Activated T-cell treated with anti-CD3 and anti-CD28 coated beads, Interleukin-2, amount 50 U/mL, for 4 hours (primary cell): ENCODE results near the gene SLC7A14. TPM values are rescaled to one million over a fixed set of nuclear protein-coding genes. Genes with fewer than 3 reads are reported as not detected.
"Not testable (repeated sequence)": the region's sequence is repeated elsewhere in the genome, so short reads cannot be mapped to it uniquely, and the experiment has no call there.

ENCODE experiments used
- ATAC-seq, 2 donors: fragments of 200-7000 bp; cut with Tn5 transposase; one replicate each; pipeline ENCODE4 v1.10.0; 2021
- DNase-seq: peaks from one replicate; pipeline ENCODE4 v3.0.0-alpha.2; 2020
- H3K27me3 Mint-ChIP-seq: one replicate; pipeline ENCODE4 v1.8.0; 2021; ENCODE audit warnings: low read depth, mixed read lengths
- H3K36me3 Mint-ChIP-seq: one replicate; pipeline ENCODE4 v1.8.0; 2022; ENCODE audit warnings: mixed read lengths; ENCODE audit not compliant: insufficient read depth
- H3K4me1 Mint-ChIP-seq: one replicate; pipeline ENCODE4 v1.8.0; 2021; ENCODE audit warnings: low read depth, mixed read lengths
- H3K4me3 Mint-ChIP-seq: one replicate; pipeline ENCODE4 v1.8.0; 2021; ENCODE audit warnings: mild to moderate bottlenecking, moderate library complexity, mixed read lengths
- H3K9me3 Mint-ChIP-seq: one replicate; pipeline ENCODE4 v1.8.0; 2021; ENCODE audit warnings: mixed read lengths
- total RNA-seq, 3 donors: library from RNA; stranded (reverse); gene quantifications; one replicate each; pipeline ENCODE4 v1.2.1, GENCODE V29; 2021

SLC7A14 gene
- total RNA-seq, 3 donors from 2014 or later: not detected

DNA sequence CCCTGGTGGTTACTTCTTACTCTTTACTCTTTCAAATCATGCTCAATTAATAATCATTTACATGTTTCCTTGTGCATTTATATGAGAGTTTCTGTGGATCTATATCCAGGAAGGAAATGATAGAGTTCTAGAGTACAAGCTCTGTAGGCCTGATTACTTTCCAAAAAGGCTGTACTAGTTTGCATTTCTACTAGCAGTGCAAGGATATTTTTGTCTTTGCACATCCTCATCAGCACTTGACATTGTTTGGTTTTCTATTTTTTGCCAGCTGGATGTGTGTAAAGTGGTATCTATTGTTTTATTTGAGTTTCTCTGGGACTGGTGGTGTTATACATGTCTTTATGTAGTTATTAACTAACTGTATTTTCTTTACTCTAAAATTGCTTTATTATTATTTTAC is 19.6 kb upstream of the SLC7A14 start:
- Mint-ChIP-seq H3K36me3 (no peaks in the 10 kb centered on the region), H3K27me3 (peaks cover 9% of the 10 kb centered on the region), H3K4me1 (no peaks in the 10 kb centered on the region), H3K4me3 (no peak overlapping the region), H3K9me3 (no peaks in the 10 kb centered on the region)
- no peak for DNase-seq
- ATAC-seq: no peak

DNA sequence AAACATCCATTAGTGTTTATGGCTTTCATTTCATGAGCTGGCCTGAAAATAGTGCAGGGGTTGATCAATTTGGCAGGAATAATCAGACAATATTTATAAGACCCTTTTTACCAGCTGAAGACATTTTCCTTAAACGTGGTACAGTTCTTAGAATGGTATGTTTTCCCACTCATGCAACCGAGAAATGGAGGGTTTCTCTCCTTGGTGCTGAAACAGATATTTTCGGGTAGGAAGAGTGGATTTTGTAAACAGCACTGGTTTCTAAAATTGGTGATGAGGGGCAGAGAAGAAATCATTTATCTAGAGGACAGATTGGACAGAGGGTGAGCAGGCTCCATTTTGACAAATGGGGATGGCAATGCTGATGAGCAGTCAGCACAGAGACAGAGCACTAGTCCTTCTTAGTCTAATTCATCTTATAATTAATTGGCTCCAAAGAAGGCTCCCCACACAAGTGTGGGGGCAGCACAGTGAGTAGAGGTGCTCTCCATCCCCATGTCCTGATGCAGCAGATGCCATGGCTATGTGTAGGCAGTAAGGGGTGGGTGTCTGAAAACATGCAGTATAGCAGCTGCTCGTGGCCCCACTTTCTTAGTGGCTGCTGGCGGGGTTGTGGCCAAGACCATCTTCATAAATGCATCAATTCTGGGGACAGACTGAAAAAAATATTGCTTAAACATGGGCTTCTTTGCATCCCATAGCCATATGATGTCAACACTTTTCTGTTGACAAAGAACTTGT is 18.1 kb upstream of the SLC7A14 start:
- Mint-ChIP-seq H3K27me3 (peaks cover 9% of the 10 kb centered on the region), H3K4me3 (no peak overlapping the region), H3K4me1 (no peaks in the 10 kb centered on the region), H3K36me3 (no peaks in the 10 kb centered on the region), H3K9me3 (no peaks in the 10 kb centered on the region)
- DNase-seq: no peak
- no peak for ATAC-seq

DNA sequence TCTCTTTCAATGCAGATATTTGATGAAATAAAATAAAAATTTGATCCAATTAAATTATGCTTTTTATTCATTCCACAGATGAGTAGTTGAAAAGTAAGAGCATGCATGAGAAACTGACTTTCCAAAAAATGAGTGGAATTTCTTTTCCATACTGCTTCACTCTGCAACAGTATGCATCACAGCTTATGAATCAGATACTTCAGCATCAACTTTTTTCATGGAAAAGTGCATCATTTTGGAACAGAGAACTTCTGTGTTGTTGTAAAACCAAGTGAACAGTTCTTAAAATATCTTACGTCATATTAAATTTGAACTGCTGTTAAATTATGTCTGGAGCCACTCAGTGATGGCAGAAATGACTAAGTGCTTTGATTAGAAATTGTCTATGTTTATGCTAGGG is 16.7 kb upstream of the SLC7A14 start:
- Mint-ChIP-seq H3K27me3 (peaks cover 9% of the 10 kb centered on the region), H3K9me3 (no peaks in the 10 kb centered on the region), H3K4me1 (no peaks in the 10 kb centered on the region), H3K4me3 (no peak overlapping the region), H3K36me3 (no peaks in the 10 kb centered on the region)
- no peak for DNase-seq
- ATAC-seq: no peak

DNA sequence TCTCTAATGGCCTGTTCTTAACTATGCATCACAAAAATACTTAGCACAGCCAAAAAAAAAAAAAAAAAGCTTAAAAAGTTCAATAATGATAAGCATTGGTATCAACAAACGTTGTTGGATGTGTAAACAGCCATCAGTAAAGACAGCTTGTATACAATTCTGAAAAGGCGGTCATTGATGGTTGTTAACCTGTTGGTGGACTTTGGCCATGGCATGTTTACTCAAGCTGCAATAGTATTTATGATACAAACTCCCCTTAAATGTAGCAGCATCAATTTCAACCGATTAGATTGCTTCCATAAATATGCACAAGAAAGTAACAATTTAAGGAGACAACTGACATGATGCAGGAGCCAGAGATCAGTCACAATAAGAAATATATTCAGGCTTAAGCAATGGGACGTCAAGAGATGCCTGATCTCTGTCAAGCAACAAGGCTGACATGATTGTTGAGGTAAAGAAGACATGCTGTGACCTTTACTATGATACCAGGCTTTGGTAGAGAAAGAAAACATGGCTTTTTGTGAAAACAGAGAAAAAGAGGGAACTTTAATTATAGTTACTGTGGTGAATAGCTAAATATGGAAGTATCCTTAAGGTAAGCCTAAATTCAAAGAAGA is 14.2 kb upstream of the SLC7A14 start:
- no peaks in the 10 kb centered on the region for H3K36me3 Mint-ChIP-seq
- H3K27me3 Mint-ChIP-seq: peaks cover 13% of the 10 kb centered on the region
- no peaks in the 10 kb centered on the region for H3K4me1 Mint-ChIP-seq
- H3K4me3 Mint-ChIP-seq: no peak overlapping the region
- DNase-seq (no peak), ATAC-seq (no peak)
- H3K9me3 Mint-ChIP-seq: no peaks in the 10 kb centered on the region

DNA sequence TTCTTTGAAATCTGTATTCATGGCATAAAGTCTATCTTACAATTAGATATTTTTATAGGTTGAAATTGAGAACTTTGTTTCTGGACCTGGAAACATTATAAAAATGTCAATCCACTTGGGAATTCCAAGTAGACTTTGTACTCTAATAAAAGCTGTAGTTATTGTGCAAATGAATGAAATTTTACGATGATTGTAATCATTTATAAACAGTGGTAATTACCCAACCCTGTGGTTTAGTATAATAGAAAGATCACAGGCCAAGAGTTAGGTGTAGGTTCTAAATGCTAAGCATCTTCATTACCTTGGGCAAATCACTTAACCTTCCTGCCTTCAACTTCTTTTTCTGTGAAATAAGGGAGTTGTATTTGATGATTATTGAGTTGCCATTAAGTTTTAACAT is 13.2 kb upstream of the SLC7A14 start:
- ATAC-seq: no peak
- Mint-ChIP-seq H3K9me3 (no peaks in the 10 kb centered on the region), H3K27me3 (peaks cover 15% of the 10 kb centered on the region), H3K36me3 (no peaks in the 10 kb centered on the region), H3K4me3 (no peak overlapping the region), H3K4me1 (no peaks in the 10 kb centered on the region)
- DNase-seq: no peak

DNA sequence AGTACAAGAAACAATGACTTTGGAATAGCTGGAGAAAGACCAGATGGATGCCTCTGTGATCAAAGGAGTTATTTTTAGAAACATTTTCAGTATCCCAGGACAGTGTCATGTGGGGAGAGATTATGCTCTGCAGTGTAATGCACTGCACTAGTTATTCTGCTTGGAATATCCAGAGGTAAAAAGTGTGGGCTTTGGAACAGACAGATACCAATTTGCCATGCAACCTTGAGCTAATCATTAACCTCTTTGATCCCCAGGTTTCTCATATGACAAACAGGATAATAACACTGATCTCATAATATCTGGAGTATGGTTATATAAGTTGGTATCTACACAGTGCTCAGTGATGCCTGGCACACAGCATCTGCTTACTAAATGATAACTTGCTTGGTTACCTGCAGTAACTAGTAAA is 12.2 kb upstream of the SLC7A14 start:
- Mint-ChIP-seq H3K4me3 (no peak overlapping the region), H3K9me3 (no peaks in the 10 kb centered on the region), H3K27me3 (peaks cover 19% of the 10 kb centered on the region), H3K4me1 (no peaks in the 10 kb centered on the region), H3K36me3 (no peaks in the 10 kb centered on the region)
- no peak for DNase-seq
- ATAC-seq: no peak

DNA sequence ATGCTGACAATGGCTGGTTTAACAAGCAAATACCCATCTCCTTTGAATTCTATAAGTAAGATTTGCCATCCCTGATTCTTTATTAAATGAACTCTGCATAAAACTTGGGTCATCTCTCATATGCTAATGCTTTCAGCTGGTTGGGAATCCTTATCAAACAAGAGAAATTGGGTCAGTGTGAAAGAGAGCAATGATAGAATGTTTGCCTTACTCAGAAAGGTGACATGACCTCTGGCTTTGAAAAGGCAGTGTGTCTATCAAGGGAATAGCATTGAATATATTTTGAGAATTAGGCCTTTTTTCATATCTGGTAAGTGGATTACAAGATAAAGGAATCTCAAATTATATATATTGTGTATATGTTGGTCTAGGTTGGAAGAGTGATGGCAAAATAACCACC is 8.7 kb upstream of the SLC7A14 start:
- peaks cover 14% of the 10 kb centered on the region for H3K27me3 Mint-ChIP-seq
- H3K36me3 Mint-ChIP-seq: no peaks in the 10 kb centered on the region
- no peaks in the 10 kb centered on the region for H3K9me3 Mint-ChIP-seq
- ATAC-seq (no peak), DNase-seq (no peak)
- H3K4me3 Mint-ChIP-seq: no peak overlapping the region
- H3K4me1 Mint-ChIP-seq: no peaks in the 10 kb centered on the region

DNA sequence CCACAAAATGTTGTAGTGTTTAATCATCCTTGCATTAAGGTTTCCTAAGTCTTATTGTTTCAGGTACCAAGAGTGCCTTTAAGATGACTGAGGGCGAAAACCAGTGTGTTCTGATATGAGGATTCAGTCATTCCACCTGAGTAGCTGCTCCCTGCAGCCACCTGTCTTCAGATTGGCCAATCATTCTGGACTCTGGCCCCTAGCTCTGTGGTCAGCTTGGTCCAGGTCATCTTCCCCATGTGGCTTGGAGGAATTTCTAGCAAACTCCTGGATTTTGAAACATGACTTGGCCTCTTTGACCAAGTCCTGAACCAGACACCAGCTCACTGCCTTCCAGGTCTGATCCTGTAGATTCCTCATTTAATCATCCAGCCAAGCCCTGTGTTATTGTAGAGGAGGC is 7.8 kb upstream of the SLC7A14 start:
- Mint-ChIP-seq H3K36me3 (no peaks in the 10 kb centered on the region), H3K27me3 (peaks cover 14% of the 10 kb centered on the region), H3K9me3 (no peaks in the 10 kb centered on the region), H3K4me1 (no peaks in the 10 kb centered on the region), H3K4me3 (no peak overlapping the region)
- no peak for DNase-seq
- ATAC-seq: no peak

DNA sequence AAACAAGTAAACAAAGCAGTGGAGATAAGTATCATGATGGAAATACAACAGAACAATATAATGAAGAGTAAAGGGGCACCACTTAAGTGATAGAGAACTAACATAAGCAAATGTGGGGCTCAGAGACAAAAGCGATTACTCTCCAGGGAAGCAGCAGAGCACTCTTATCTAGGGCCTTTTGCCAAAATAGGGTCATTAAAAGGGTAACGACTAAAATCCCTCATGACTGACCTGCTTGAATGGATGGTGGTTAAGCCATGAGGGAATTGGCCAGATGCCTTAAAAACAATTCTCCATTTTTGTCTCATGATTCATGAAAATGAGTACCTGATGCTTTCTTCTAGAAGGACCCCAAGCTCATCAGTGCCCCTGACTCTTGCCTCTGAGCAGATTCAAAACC is 3.2 kb upstream of the SLC7A14 start:
- Mint-ChIP-seq H3K4me3 (no peak overlapping the region), H3K4me1 (no peaks in the 10 kb centered on the region), H3K9me3 (no peaks in the 10 kb centered on the region), H3K27me3 (peaks cover 35% of the 10 kb centered on the region), H3K36me3 (no peaks in the 10 kb centered on the region)
- DNase-seq (no peak), ATAC-seq (no peak)

DNA sequence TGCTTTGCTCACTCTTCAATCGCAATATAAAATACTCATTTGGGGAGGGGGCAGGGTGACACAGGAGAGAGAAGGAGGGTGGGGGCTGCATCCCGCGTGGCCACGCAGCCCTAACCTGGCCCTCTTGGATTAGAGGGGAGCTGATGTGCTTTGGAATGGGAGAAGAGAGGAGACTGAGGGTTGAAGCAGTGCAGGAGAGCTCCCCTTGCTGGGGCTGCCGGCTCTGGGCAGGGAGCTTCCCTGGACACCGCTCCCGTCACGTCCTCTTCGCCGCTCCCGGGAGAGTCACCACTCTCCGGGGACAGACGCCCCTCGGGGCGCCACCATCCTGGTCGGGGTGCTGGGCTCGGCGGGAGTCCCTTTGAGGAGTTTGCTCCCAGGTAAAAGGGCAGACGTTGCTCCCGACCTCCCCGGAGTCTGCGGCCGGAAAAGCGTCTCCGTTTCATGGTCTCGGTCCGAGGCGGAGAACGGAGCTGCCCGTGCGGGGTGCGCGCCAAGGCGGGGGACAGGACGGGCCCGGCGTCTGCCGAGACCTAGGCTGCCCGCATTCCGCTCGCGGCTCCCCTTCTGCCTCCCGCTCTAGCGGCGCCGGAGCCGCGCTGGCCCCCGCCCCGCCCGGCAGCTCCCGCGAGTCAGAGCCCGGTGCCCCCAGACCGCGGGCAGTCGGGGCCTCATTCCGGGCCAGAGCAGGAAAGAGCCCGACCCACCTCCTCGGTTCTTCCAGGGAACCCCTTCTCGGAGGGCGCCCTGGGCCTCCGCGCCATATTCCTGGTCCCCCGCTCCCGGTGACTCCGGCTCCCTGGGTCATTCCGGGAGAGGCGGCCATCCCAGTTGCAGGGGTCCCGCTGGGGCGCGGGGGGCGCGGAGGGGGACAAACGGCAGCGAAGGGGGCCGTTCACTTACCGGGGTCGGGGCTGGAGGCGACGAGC is 603 bp downstream of the SLC7A14 start:
- Mint-ChIP-seq H3K36me3 (no peaks in the 10 kb centered on the region), H3K9me3 (peaks cover 6% of the 10 kb centered on the region), H3K27me3 (peaks cover 46% of the 10 kb centered on the region), H3K4me1 (no peaks in the 10 kb centered on the region), H3K4me3 (no peak overlapping the region)
- DNase-seq (no peak), ATAC-seq (no peak)

DNA sequence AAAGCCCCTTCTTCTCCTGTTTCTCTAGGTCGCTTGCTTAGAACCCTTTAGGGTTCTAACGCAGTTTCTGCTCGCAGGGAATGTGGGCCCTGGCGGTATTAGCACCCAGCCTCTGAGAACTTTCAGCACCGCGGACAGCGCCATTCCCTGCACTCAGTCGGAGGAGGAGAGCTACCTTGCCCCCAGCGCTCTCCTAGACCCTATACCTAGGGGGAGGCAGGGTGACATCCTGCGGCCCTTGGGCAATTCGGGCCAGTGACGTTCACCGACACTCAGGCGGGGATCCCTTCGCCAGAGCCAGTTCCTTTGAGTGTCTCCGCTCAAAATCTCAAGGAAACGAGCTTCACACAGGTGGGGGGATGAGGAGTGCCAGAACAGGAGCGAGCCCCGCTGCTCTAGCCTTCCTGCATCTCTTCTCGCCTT is 1.3 kb downstream of the SLC7A14 start:
- Mint-ChIP-seq H3K4me1 (no peaks in the 10 kb centered on the region), H3K9me3 (peaks cover 6% of the 10 kb centered on the region), H3K27me3 (peaks cover 50% of the 10 kb centered on the region), H3K36me3 (no peaks in the 10 kb centered on the region), H3K4me3 (no peak overlapping the region)
- DNase-seq (no peak), ATAC-seq (peak; percentile 32 to 62)

DNA sequence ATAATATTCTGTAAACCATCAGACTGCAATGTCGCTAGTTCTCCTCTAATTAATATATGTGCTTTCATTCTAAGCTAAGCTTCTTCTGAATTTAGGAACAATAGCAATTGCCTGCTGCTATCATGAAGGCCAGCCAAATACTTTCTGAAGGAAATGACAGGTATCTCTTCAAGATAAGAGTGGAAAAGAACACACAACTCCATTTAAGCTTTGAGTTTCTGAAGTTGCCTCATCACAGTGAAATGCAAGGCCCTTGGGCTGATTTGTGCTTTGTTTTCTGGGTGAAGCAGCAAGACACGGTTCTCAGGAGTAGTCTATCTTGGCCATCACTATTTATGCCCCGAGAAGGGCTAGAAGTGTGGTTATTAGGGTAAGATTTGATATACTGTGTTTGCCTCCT is 6.2 kb downstream of the SLC7A14 start:
- ATAC-seq (no peak), DNase-seq (no peak)
- no peaks in the 10 kb centered on the region for H3K4me1 Mint-ChIP-seq
- peaks cover 37% of the 10 kb centered on the region for H3K27me3 Mint-ChIP-seq
- peaks cover 6% of the 10 kb centered on the region for H3K9me3 Mint-ChIP-seq
- H3K36me3 Mint-ChIP-seq: no peaks in the 10 kb centered on the region
- H3K4me3 Mint-ChIP-seq: no peak overlapping the region

DNA sequence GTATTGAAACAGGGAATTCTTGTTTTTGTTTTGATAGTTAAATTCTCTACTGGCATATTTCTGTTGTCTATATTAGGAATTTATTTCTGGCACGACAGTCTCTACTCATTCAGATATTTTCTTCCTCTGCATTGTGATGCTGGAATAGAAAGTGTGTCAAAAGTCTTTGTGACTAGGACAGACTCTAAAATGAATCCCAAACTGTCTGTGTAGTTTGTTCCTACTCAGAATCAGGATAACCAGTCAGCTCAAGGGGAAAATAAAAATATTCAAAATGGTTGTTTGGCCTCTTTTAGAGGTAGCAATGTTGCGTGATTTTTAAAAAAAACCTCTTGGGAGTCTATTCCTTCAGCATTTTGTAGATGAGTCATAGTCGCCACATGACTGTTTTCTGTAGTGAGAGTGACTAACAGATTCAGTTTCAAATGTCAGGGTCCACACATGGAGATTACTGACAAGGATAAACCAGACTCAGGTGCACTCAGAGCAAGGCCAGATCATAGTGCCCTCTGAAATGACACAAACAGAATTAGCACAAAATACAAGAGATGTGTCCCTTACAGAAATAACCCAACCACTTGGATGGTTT is 13.1 kb downstream of the SLC7A14 start:
- no peak overlapping the region for H3K4me3 Mint-ChIP-seq
- no peaks in the 10 kb centered on the region for H3K36me3 Mint-ChIP-seq
- H3K27me3 Mint-ChIP-seq: peaks cover 13% of the 10 kb centered on the region
- H3K4me1 Mint-ChIP-seq: peaks cover 2% of the 10 kb centered on the region
- no peak for DNase-seq
- ATAC-seq: peak; percentile 89 to 93
- H3K9me3 Mint-ChIP-seq: no peaks in the 10 kb centered on the region

DNA sequence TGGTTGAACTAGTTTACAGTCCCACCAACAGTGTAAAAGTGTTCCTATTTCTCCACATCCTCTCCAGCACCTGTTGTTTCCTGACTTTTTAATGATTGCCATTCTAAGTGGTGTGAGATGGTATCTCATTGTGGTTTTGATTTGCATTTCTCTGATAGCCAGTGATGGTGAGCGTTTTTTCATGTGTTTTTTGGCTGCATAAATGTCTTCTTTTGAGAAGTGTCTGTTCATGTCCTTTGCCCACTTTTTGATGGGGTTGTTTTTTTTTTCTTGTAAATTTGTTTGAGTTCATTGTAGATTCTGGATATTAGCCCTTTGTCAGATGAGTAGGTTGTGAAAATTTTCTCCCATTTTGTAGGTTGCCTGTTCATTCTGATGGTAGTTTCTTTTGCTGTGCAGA is 18.3 kb downstream of the SLC7A14 start:
- ATAC-seq, H3K36me3 Mint-ChIP-seq, H3K9me3 Mint-ChIP-seq, H3K27me3 Mint-ChIP-seq, H3K4me1 Mint-ChIP-seq, DNase-seq, H3K4me3 Mint-ChIP-seq: not testable (repeated sequence)
